Measurements from ENCODE around the gene MRPL50.

GRCh38 chr9:101381833-101382342, 16.5 kb downstream of the MRPL50 start:
- TF ChIP-seq YY1 (IDR thresholded peaks at IDR 0.05; ENCODE audit: insufficient read depth, insufficient read length) (no peak), ZNF274 (IDR thresholded peaks at IDR 0.05; ENCODE audit: low read depth, low read length) (no peak)
